ENCODE measurements around the gene TAS2R50.

TAS2R50 gene

DNA sequence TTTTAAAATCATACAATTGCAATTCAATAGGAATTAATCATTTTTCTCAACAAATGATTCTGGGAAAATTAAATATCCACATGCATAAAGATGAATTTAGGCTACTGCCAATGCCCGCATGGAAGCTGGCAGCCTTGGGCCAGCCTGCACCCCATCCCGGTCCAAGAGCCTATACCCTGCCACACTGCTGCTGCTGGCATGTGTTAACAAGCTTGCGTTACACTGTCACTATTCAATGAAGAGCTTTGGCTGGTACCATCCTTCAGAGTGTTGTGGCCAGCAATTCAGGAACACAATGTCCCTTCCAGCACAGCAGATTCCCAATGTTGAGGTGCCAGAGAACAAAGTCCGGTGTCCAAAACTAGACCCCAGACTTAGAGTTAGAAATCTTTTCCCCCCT is 34.1 kb downstream of the TAS2R50 start:
- no peak for DNase-seq (ENCODE audit: low read depth)

DNA sequence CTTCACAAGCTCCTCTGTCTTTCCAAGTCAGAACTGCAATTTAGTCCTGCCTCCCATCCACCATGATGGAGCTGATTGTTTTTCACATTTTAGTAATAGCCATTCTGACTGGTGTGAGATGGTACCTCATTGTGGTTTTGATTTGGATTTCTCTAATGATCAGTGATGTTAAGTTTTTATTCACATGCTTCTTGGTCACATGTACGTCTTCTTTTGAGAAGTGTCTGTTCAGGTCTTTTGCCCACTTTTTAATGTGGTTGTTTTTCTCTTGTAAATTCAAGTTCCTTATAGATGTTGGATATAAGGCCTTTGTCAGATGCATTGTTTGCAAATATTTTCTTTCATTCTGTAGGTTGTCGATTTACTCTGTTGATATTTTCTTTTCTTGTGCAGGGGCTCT is 43.5 kb downstream of the TAS2R50 start:
- no peak for DNase-seq (ENCODE audit: low read depth)

DNA sequence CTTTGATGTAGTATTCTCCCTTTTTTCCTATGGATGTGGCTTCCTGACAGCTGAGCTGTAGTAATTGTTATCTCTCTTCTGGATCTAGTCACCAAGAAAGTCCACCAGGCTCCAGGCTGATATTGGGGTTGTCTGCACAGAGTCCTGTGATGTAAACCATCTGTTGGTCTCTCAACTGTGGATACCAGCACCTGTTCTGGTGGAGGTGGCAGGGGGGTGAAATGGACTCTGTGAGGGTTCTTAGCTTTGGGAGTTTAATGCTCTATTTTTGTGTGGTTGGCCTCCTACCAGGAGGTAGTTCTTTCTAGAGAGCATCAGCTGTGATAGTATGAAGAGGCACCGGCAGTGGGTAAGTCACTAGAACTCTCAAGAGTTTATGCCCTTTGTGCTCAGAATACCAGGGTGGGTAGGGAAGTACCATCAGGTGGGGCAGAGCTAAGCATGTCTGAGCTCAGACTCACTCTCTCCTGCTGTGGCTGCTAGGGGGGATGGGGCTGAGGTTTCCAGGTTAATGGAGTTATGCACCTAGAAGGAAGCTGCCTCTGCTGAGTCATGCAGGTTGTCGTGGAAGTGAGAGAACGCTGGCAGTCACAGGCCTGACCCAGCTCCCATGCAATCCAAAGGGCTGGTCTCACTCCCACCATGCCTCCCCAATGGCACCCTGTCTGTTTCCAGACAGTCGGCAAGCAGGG is 44.6 kb downstream of the TAS2R50 start:
- DNase-seq (ENCODE audit: low read depth), result no peak

DNA sequence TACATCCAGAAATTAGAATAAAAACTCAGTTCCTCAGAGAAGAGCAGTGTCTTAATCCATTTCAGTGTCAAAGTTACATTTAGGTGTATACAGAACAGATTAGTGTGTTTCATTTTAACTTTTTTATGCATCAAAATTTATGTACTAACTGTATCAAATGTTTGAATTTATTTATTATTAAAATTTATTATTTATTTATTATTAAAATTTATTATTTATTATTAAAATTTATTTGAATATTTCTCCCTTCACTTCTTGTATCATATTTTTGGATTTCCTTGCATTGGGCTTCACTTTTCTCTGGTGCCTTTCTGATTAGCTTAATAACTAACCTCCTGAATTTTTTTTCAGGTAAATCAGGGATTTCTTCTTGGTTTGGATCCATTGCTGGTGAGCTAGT is 45.3 kb downstream of the TAS2R50 start:
- DNase-seq (ENCODE audit: low read depth), result no peak

DNA sequence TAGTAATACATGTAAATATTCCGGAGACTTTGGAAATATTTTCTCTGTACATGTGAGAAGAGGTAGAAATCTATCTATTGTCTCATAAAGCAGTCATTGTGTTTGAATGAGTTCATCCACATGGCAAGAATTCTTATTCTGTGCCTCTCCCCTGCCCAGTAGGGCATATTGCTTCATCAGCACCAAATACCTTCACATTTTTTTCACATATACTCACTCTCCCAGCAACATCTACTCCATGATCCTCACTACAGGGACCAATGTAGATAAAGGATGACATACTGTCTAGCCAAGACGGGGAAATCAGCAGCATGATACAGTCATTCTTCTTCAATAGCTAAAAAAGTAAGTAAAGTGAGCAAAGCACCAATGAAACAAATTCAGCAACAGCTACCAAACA is 46.3 kb downstream of the TAS2R50 start:
- no peak for DNase-seq (ENCODE audit: low read depth)

DNA sequence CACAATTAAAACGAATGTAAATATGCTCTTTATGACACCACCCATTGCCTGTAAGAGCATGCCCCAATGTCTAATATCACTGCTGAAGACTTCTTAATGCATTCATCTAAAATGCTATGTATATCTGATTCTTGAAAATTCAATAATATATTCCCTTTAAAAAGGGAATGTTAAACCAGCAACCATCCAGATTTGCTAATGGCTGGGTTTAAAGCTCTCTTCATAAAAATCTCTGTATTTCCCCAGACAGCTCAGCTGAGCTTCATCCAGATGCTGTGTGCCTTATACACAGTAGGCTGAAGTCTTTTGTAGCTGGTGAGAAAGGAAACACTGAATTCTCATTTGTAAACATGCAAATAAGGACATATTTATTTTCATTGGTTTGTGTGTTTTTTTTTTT is 47.5 kb downstream of the TAS2R50 start, which contains the start of gene TAS2R14:
TSS of gene TAS2R14 (minus strand) at position 101 of the 400 bp plus-strand sequence. CDS start at position 45, 56 bp downstream.
- no peak for DNase-seq (ENCODE audit: low read depth)

DNA sequence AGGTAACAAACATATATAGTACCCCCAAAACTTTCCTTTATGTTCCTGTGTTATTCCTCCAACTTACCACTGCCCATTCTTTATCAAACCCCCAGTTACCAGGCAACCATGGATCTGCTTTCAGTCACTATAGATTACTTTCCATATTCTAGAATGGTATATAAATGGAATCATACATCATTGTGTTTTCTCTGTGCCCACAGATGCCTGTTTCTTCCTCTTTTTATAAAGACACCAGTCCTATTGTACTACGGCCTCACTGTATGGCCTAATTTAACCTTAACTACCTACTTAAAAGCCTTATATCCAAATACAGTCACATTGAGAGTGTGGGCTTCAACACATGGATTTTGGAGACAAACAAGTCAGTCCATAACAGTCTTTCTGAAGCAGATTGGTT is 50.2 kb downstream of the TAS2R50 start:
- DNase-seq (ENCODE audit: low read depth), result no peak

Measured in stromal cell of bone marrow (primary cell).